GM12878 (cell line): Measurements from ENCODE around the gene SMAD9. TPM values are rescaled to one million over a fixed set of nuclear protein-coding genes. Genes with fewer than 3 reads are reported as not detected.

Source experiments
- ATAC-seq: fragments of 200-7000 bp; cut with Tn5 transposase; 3 replicates; pipeline ENCODE4 v1.9.1; 2020; ENCODE audit warnings: mild to moderate bottlenecking, moderate library complexity
- BruUV-seq: library from RNA; stranded (reverse); fragments of 400-500 nt; replicated peaks from 2 replicates; lab custom pipeline; 2021; lab: Mats Ljungman, UMichigan
- CTCF ChIA-PET: fragments of 300-600 bp; sonication (Branson Sonifier 250); formaldehyde crosslinking; extraction: SDS; loops from one replicate; lab custom pipeline; 2021; ENCODE audit warnings: inconsistent platforms; lab: Yijun Ruan, JAX
- POLR2A ChIA-PET: fragments of 350-600 bp; formaldehyde crosslinking; extraction: SDS; loops from one replicate; lab custom pipeline; 2021; ENCODE audit warnings: inconsistent platforms; lab: Charles Lee
- RAD21 ChIA-PET: fragments of 300-600 bp; sonication (Branson Sonifier 250); formaldehyde crosslinking; loops from one replicate; lab custom pipeline; 2023; ENCODE audit warnings: antibody characterized with exemption; ENCODE audit not compliant: unreplicated experiment; lab: Charles Lee
- SMC1A ChIA-PET: fragments of 300-600 bp; sonication (Branson Sonifier 250); formaldehyde crosslinking; loops from one replicate; lab custom pipeline; 2023; ENCODE audit not compliant: unreplicated experiment, uncharacterized antibody; lab: Charles Lee
- DNase-seq: peaks from one replicate; pipeline ENCODE4 v3.0.0-alpha.2; 2011; ENCODE audit warnings: low read depth, low spot score
- FAIRE-seq: peaks from 3 replicates; lab custom pipeline; 2011; peaks lifted over from hg19 to GRCh38; lab: Jason Lieb, UNC
- H2AFZ ChIP-seq: 2 replicates; pipeline ENCODE4 v1.6.0; 2011; ENCODE audit warnings: low read depth, low read length, control low read depth; ENCODE audit not compliant: control insufficient read depth
- H3K27ac ChIP-seq: 2 replicates; pipeline ENCODE4 v1.5.1; 2011; ENCODE audit warnings: control low read depth; ENCODE audit not compliant: control insufficient read depth, insufficient read depth
- H3K27me3 ChIP-seq, 2 experiments: replicated peaks in 1 of 2; 2 replicates each; pipeline versions ENCODE4 v1.6.0 to v1.6.1; 2011; ENCODE audit warnings: low read length in 1 of 2; ENCODE audit not compliant: control insufficient read depth in 2 of 2, insufficient read depth in 2 of 2
- H3K36me3 ChIP-seq, 2 experiments: 2 replicates each; pipeline ENCODE4 v1.5.1; 2011; ENCODE audit warnings: low read length in 1 of 2; ENCODE audit not compliant: control insufficient read depth in 2 of 2, insufficient read depth in 2 of 2
- H3K4me1 ChIP-seq: 2 replicates; pipeline ENCODE4 v1.6.1; 2011; ENCODE audit warnings: mild to moderate bottlenecking, low read length, moderate library complexity, mixed read lengths; ENCODE audit not compliant: control insufficient read depth, insufficient read depth
- H3K4me2 ChIP-seq: 2 replicates; pipeline ENCODE4 v1.6.0; 2011; ENCODE audit warnings: control low read depth; ENCODE audit not compliant: control insufficient read depth, insufficient read depth
- H3K4me3 ChIP-seq: fragments of 200-600 bp; sonication (generic); 2 replicates; pipeline ENCODE4 v1.5.1; 2016
- H3K79me2 ChIP-seq: 2 replicates; pipeline ENCODE4 v1.6.0; 2011; ENCODE audit warnings: low read length; ENCODE audit not compliant: control insufficient read depth, insufficient read depth
- H3K9ac ChIP-seq: 2 replicates; pipeline ENCODE4 v1.8.0; 2011; ENCODE audit warnings: low read length, control low read depth, mixed read lengths; ENCODE audit not compliant: control insufficient read depth, insufficient read depth
- H3K9me3 ChIP-seq: replicated peaks from 3 replicates; pipeline ENCODE4 v1.5.1; 2011; ENCODE audit warnings: mild to moderate bottlenecking, low read length; ENCODE audit not compliant: control insufficient read depth, insufficient read depth
- H4K20me1 ChIP-seq: 2 replicates; pipeline ENCODE4 v1.6.0; 2011; ENCODE audit not compliant: control insufficient read depth, insufficient read depth
- CBFB ChIP-seq: IDR thresholded peaks from 2 replicates; pipeline ENCODE4 v1.6.1; 2016; ENCODE audit warnings: antibody characterized with exemption, low read depth
- CHD4 ChIP-seq: fragments of 200-600 bp; sonication (generic); IDR thresholded peaks from 2 replicates; pipeline ENCODE4 v1.6.1; 2016; ENCODE audit warnings: mild to moderate bottlenecking
- JUNB ChIP-seq: IDR thresholded peaks from 2 replicates; pipeline ENCODE4 v1.6.1; 2016; ENCODE audit warnings: antibody characterized with exemption, mild to moderate bottlenecking
- KDM1A ChIP-seq: fragments of 200-600 bp; sonication (generic); IDR thresholded peaks from 2 replicates; pipeline ENCODE4 v1.6.1; 2016; ENCODE audit warnings: borderline replicate concordance
- MTA2 ChIP-seq: fragments of 450-650 bp; IDR thresholded peaks from 2 replicates; pipeline ENCODE4 v1.6.1; 2016; ENCODE audit warnings: low read depth, mild to moderate bottlenecking, moderate library complexity
- MYB ChIP-seq: fragments of 150-350 bp; IDR thresholded peaks from 2 replicates; pipeline ENCODE4 v1.6.1; 2014; ENCODE audit warnings: mild to moderate bottlenecking, low read depth, low read length, borderline replicate concordance
- MYC ChIP-seq: IDR thresholded peaks from 2 replicates; pipeline ENCODE4 v1.6.1; 2011; ENCODE audit warnings: mild to moderate bottlenecking, low read length, moderate library complexity, inconsistent platforms; ENCODE audit not compliant: insufficient read depth, insufficient replicate concordance, insufficient read length, severe bottlenecking
- NBN ChIP-seq: fragments of 450-650 bp; IDR thresholded peaks from 2 replicates; pipeline ENCODE4 v1.6.1; 2016
- PAX5 ChIP-seq: IDR thresholded peaks from 2 replicates; pipeline ENCODE4 v1.6.1; 2011; ENCODE audit warnings: low read depth, low read length, borderline replicate concordance
- POLR2AphosphoS5 ChIP-seq: IDR thresholded peaks from 2 replicates; pipeline ENCODE4 v1.6.1; 2011; ENCODE audit warnings: mild to moderate bottlenecking, low read length, inconsistent platforms
- SMAD5 ChIP-seq: IDR thresholded peaks from 2 replicates; pipeline ENCODE4 v1.6.1; 2016; ENCODE audit warnings: antibody characterized with exemption, low read depth
- SREBF1 ChIP-seq: IDR thresholded peaks from 2 replicates; pipeline ENCODE4 v1.6.1; 2012; ENCODE audit warnings: mild to moderate bottlenecking, low read length
- WGBS: methylation state at CpG from one replicate; pipeline ENCODE4 v1.1.6; 2016; ENCODE audit warnings: low lambda C conversion rate; ENCODE audit not compliant: insufficient replicate concordance, insufficient coverage; ENCODE audit errors: missing lambda C conversion rate; 5-methylcytosine and 5-hydroxymethylcytosine counted together
- in situ Hi-C: fragments of 300-500 bp; cut with MboI; formaldehyde crosslinking; loops from 9 replicates; pipeline ENCODE4 v1.14.3; 2018; ENCODE audit warnings: mixed read lengths
- intact Hi-C: fragments of 100-400 bp; cut with micrococcal nuclease; formaldehyde crosslinking; loops from one replicate; pipeline ENCODE4 v1.14.2; 2022; ENCODE audit not compliant: unreplicated experiment
- polyA plus RNA-seq, 11 experiments: library from polyadenylated mRNA; depleted of rRNA in 4 of 11; unstranded in 6 of 11; stranded (reverse) in 5 of 11; fragments of >200 nt; fragmentation: Nextera tagmentation in 4 of 11; fragmentation: Illumina TruSeq in 1 of 11; extraction: Ambion mirVana in 4 of 11; extraction: Trizol in 1 of 11; gene quantifications; 1 replicate in 1 of 11; 2 replicates in 10 of 11; pipeline versions ENCODE4 v1.2.1 to v1.2.3, GENCODE V29; 2011 to 2016; ENCODE audit warnings: inconsistent platforms in 2 of 11, missing spikeins in 2 of 11, low read depth in 1 of 11
- total RNA-seq, 4 experiments: library from RNA; depleted of rRNA in 3 of 4; stranded (reverse); fragments of >200 nt in 3 of 4; fragmentation: Illumina TruSeq in 1 of 4; extraction: Trizol in 1 of 4; gene quantifications; 2 replicates each; pipeline versions ENCODE4 v1.2.1 to v1.2.3, GENCODE V29; 2013 to 2021
- TF ChIP-seq, protein P1 (sequence below): IDR thresholded peaks from 2 replicates; pipeline ENCODE4 v1.6.1; 2011; ENCODE audit warnings: borderline replicate concordance, low read depth, mild to moderate bottlenecking, moderate library complexity, mixed read lengths, low read length; ENCODE audit not compliant: insufficient read depth; ENCODE audit errors: extremely low read length
- TF ChIP-seq, protein P2 (sequence below), 3 experiments: IDR thresholded peaks in 2 of 3; conservative IDR thresholded peaks in 1 of 3; 2 replicates each; pipeline ENCODE4 v1.5.1; 2011; ENCODE audit warnings: low read depth in 3 of 3, low read length in 3 of 3, mild to moderate bottlenecking in 3 of 3, control low read depth in 2 of 3, moderate library complexity in 2 of 3, inconsistent platforms in 1 of 3, mixed read lengths in 1 of 3; ENCODE audit not compliant: control insufficient read depth in 2 of 3, insufficient read depth in 1 of 3; ENCODE audit errors: extremely low read depth in 1 of 3
- TF ChIP-seq, protein P3 (sequence below): fragments of 150-350 bp; IDR thresholded peaks from 2 replicates; pipeline ENCODE4 v1.6.1; 2014; ENCODE audit warnings: mild to moderate bottlenecking, low read depth, low read length

The SMAD9 gene
- total and polyA plus RNA-seq, 10 of the 15 experiments (the other 5 are each of a cell fraction or from before 2014, with no cell fraction given): 0.22 to 0.69 (median 0.42) TPM; not detected in 6

DNA sequence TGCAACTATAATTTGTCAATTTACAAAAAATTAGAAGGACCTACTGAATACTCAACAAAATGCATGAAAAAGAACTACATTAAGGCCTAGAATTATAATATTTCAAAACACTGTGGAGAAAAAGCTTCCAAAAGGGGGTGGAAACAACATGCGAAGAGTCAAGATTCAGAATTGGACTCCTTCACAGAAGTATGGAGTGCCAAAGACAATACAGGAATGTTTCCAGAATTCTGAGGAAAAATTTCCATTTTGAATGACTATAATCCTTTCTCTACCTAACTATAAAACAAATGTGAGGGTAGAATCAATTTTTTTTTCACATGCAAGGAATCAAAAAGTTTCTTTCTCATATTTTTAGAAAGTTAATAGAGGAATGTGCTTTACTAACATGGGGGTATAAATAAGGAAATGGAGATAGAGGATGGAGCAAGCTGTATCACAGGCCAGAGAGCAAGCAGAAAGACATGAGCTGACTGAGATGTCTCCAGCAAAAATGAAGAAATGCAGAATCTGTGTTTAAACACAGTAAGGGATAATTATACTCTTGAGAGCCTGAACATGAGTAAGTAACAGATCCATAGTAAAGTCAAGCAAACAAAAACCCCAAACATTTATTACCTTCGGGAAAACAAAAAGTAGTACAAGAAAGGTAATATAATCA is 39.5 kb upstream of the SMAD9 start:
- Histone ChIP-seq H3K9ac (no peak overlapping the region), H3K27ac (no peak overlapping the region), H3K36me3 (peaks cover 0 to 12% of the 10 kb centered on the region in 2 experiments), H3K9me3 (no peaks in the 10 kb centered on the region), H2AFZ (no peak overlapping the region), H4K20me1 (0 out of 2 replicates have a peak, but pooled peaks cover 3% of the 10 kb centered on the region), H3K4me1 (no peaks in the 10 kb centered on the region; the same call in 1 of the 2 replicates), H3K4me3 (no peak overlapping the region), H3K4me2 (no peak overlapping the region), H3K79me2 (no peaks in the 10 kb centered on the region), H3K27me3 (no peaks in the 10 kb centered on the region)
- intact Hi-C loops: no loop called here
- in situ Hi-C loops: no loop called here
- ATAC-seq: no peak
- WGBS: 95% methylated on average over 2 of the region's 2 CpGs
- no peak for FAIRE-seq
- no peak for DNase-seq
- ChIA-PET RAD21 (no interaction called here), POLR2A (no interaction called here), SMC1A (interaction anchor here (1.5 kb wide), 1 partner anchor 14 kb away, joined by 4 read pairs; no protein-coding TSS in a partner anchor), CTCF (interaction anchor here (0.8 to 1.6 kb wide), 3 partner anchors 10 to 85 kb away, joined by 3 read pairs; no protein-coding TSS in a partner anchor)
- TF ChIP-seq JUNB: no peak
- TF ChIP-seq, protein P1, sequence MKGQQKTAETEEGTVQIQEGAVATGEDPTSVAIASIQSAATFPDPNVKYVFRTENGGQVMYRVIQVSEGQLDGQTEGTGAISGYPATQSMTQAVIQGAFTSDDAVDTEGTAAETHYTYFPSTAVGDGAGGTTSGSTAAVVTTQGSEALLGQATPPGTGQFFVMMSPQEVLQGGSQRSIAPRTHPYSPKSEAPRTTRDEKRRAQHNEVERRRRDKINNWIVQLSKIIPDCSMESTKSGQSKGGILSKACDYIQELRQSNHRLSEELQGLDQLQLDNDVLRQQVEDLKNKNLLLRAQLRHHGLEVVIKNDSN: no peak
- TF ChIP-seq MYB: no peak
- TF ChIP-seq KDM1A: no peak
- no peak for TF ChIP-seq SREBF1
- TF ChIP-seq, protein P2, sequence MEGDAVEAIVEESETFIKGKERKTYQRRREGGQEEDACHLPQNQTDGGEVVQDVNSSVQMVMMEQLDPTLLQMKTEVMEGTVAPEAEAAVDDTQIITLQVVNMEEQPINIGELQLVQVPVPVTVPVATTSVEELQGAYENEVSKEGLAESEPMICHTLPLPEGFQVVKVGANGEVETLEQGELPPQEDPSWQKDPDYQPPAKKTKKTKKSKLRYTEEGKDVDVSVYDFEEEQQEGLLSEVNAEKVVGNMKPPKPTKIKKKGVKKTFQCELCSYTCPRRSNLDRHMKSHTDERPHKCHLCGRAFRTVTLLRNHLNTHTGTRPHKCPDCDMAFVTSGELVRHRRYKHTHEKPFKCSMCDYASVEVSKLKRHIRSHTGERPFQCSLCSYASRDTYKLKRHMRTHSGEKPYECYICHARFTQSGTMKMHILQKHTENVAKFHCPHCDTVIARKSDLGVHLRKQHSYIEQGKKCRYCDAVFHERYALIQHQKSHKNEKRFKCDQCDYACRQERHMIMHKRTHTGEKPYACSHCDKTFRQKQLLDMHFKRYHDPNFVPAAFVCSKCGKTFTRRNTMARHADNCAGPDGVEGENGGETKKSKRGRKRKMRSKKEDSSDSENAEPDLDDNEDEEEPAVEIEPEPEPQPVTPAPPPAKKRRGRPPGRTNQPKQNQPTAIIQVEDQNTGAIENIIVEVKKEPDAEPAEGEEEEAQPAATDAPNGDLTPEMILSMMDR (IDR thresholded peaks at IDR 0.05 in 2 of 3, conservative IDR thresholded peaks at IDR 0.05 in 1 of 3; ENCODE audit: control insufficient read depth in 2 of 3, extremely low read depth in 1 of 3, insufficient read depth in 1 of 3, low read depth in 3 of 3, low read length in 3 of 3): no peak
- TF ChIP-seq, protein P3, sequence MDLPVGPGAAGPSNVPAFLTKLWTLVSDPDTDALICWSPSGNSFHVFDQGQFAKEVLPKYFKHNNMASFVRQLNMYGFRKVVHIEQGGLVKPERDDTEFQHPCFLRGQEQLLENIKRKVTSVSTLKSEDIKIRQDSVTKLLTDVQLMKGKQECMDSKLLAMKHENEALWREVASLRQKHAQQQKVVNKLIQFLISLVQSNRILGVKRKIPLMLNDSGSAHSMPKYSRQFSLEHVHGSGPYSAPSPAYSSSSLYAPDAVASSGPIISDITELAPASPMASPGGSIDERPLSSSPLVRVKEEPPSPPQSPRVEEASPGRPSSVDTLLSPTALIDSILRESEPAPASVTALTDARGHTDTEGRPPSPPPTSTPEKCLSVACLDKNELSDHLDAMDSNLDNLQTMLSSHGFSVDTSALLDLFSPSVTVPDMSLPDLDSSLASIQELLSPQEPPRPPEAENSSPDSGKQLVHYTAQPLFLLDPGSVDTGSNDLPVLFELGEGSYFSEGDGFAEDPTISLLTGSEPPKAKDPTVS: no peak
- no peak for TF ChIP-seq MTA2
- TF ChIP-seq POLR2AphosphoS5: no peak
- no peak for TF ChIP-seq SMAD5
- TF ChIP-seq PAX5: no peak
- no peak for TF ChIP-seq CBFB
- no peak for TF ChIP-seq NBN
- no peak for TF ChIP-seq MYC
- no peak for TF ChIP-seq CHD4
- BruUV-seq: no TSS peak
